Neural progenitor cell (in vitro differentiated cells): ENCODE results near the gene EXOC3L2. TPM values are rescaled to one million over a fixed set of nuclear protein-coding genes. Genes with fewer than 3 reads are reported as not detected.
A peak's percentile ranks its signal among the peaks of the same experiment; 100 is the strongest.

Experiments
- DNase-seq: peaks from one replicate; pipeline ENCODE4 v3.0.0-alpha.2; 2016; ENCODE audit warnings: low spot score
- H2AFZ ChIP-seq: fragments of 200-600 bp; sonication (generic); replicated peaks from 2 replicates; pipeline ENCODE4 v1.6.1; 2016; ENCODE audit warnings: antibody characterized with exemption
- H3F3A ChIP-seq: fragments of 200-600 bp; sonication (generic); 2 replicates; pipeline ENCODE4 v1.6.1; 2016; ENCODE audit warnings: antibody characterized with exemption, low read depth
- H3K27ac ChIP-seq: fragments of 200-600 bp; sonication (generic); 2 replicates; pipeline ENCODE4 v1.5.1; 2016; ENCODE audit warnings: mild to moderate bottlenecking
- H3K27me3 ChIP-seq: fragments of 200-600 bp; sonication (generic); 2 replicates; pipeline ENCODE4 v1.6.1; 2016; ENCODE audit warnings: mild to moderate bottlenecking, moderate library complexity
- H3K36me3 ChIP-seq: fragments of 200-600 bp; sonication (generic); 2 replicates; pipeline ENCODE4 v1.5.1; 2016
- H3K4me1 ChIP-seq: fragments of 200-600 bp; sonication (generic); 2 replicates; pipeline ENCODE4 v1.6.1; 2016; ENCODE audit warnings: mixed run types
- H3K4me2 ChIP-seq: fragments of 200-600 bp; sonication (generic); 2 replicates; pipeline ENCODE4 v1.6.1; 2016
- H3K4me3 ChIP-seq: fragments of 200-600 bp; sonication (generic); 2 replicates; pipeline ENCODE4 v1.5.1; 2016
- H3K79me2 ChIP-seq: fragments of 200-600 bp; sonication (generic); 2 replicates; pipeline ENCODE4 v1.6.1; 2016; ENCODE audit warnings: low read depth
- H3K9ac ChIP-seq: fragments of 200-600 bp; sonication (generic); 2 replicates; pipeline ENCODE4 v1.6.1; 2016
- H3K9me3 ChIP-seq: fragments of 200-600 bp; sonication (generic); 2 replicates; pipeline ENCODE4 v1.5.1; 2016; ENCODE audit warnings: low read depth
- H4K20me1 ChIP-seq: fragments of 200-600 bp; sonication (generic); 2 replicates; pipeline ENCODE4 v1.6.1; 2016; ENCODE audit warnings: low read depth
- H3K27ac Mint-ChIP-seq: 3 replicates; pipeline ENCODE4 v1.8.0; 2021; ENCODE audit warnings: mixed read lengths
- H3K27me3 Mint-ChIP-seq: 2 replicates; pipeline ENCODE4 v1.8.0; 2022; ENCODE audit warnings: low read depth, mild to moderate bottlenecking, inconsistent platforms, moderate library complexity, mixed read lengths; ENCODE audit not compliant: insufficient read depth
- H3K36me3 Mint-ChIP-seq: 3 replicates; pipeline ENCODE4 v1.8.0; 2021; ENCODE audit warnings: mixed read lengths
- H3K4me1 Mint-ChIP-seq: 3 replicates; pipeline ENCODE4 v1.8.0; 2021; ENCODE audit warnings: mixed read lengths
- H3K4me3 Mint-ChIP-seq: 3 replicates; pipeline ENCODE4 v1.8.0; 2021; ENCODE audit warnings: mild to moderate bottlenecking, moderate library complexity, mixed read lengths
- H3K9me3 Mint-ChIP-seq: 3 replicates; pipeline ENCODE4 v1.8.0; 2020; ENCODE audit warnings: mixed read lengths
- CTCF ChIP-seq: fragments of 200-600 bp; sonication (generic); IDR thresholded peaks from 2 replicates; pipeline ENCODE4 v1.5.1; 2017; ENCODE audit warnings: antibody characterized with exemption, mild to moderate bottlenecking
- EZH2 ChIP-seq: fragments of 200-600 bp; sonication (generic); IDR thresholded peaks from 2 replicates; pipeline ENCODE4 v1.6.1; 2017; ENCODE audit warnings: antibody characterized with exemption, mild to moderate bottlenecking, moderate library complexity
- EZH2phosphoT487 ChIP-seq: fragments of 200-600 bp; sonication (generic); IDR thresholded peaks from 2 replicates; pipeline ENCODE4 v1.6.1; 2017; ENCODE audit warnings: antibody characterized with exemption
- total RNA-seq: library from RNA; depleted of rRNA; stranded (reverse); fragments of >200 nt; gene quantifications from 2 replicates; pipeline ENCODE4 v1.2.3, GENCODE V29; 2015; ENCODE audit warnings: low replicate concordance

Gene EXOC3L2
- total RNA-seq, 1 donor from 2014 or later = not detected

GRCh38 chr19:45255611-45256157, 10.5 kb upstream of the EXOC3L2 start:
- no peaks in the 10 kb centered on the region for H3K36me3 ChIP-seq
- H3K9me3 ChIP-seq = no peaks in the 10 kb centered on the region
- DNase-seq = no peak
- H3K79me2 ChIP-seq = peaks cover 63% of the 10 kb centered on the region
- H3K4me2 ChIP-seq = no peak overlapping the region
- Mint-ChIP-seq H3K36me3 (no peaks in the 10 kb centered on the region), H3K27ac (no peak overlapping the region), H3K9me3 (no peaks in the 10 kb centered on the region), H3K4me1 (peaks cover 17% of the 10 kb centered on the region), H3K4me3 (no peak overlapping the region), H3K27me3 (no peaks in the 10 kb centered on the region)
- H3K27ac ChIP-seq = no peak overlapping the region
- H3K9ac ChIP-seq = no peak overlapping the region
- no peak overlapping the region for H2AFZ ChIP-seq
- TF ChIP-seq EZH2phosphoT487 (no peak), EZH2 (no peak), CTCF (no peak)
- H3K4me1 ChIP-seq = peaks cover 8% of the 10 kb centered on the region
- H3K27me3 ChIP-seq = no peaks in the 10 kb centered on the region
- H3K4me3 ChIP-seq = no peak overlapping the region
- H4K20me1 ChIP-seq = peaks cover 77% of the 10 kb centered on the region
- H3F3A ChIP-seq = peaks cover 5% of the 10 kb centered on the region

- H3K4me3 Mint-ChIP-seq = no peak overlapping the region
- peaks cover 18% of the 10 kb centered on the region for H3K4me1 Mint-ChIP-seq
- H3K4me2 ChIP-seq = no peak overlapping the region
- peaks cover 67% of the 10 kb centered on the region for H4K20me1 ChIP-seq
- H2AFZ ChIP-seq = no peak overlapping the region
- H3K27ac ChIP-seq = no peak overlapping the region
- H3K79me2 ChIP-seq = peaks cover 67% of the 10 kb centered on the region
- no peak overlapping the region for H3K4me3 ChIP-seq
- no peaks in the 10 kb centered on the region for H3K9me3 ChIP-seq
- H3K27ac Mint-ChIP-seq = no peak overlapping the region
- H3K9me3 Mint-ChIP-seq = no peaks in the 10 kb centered on the region
- no peak overlapping the region for H3K9ac ChIP-seq
- H3K4me1 ChIP-seq = peaks cover 12% of the 10 kb centered on the region
- peaks cover 15% of the 10 kb centered on the region for H3K27me3 ChIP-seq
- no peaks in the 10 kb centered on the region for H3K27me3 Mint-ChIP-seq
- no peak for DNase-seq
- no peaks in the 10 kb centered on the region for H3K36me3 ChIP-seq
- no peaks in the 10 kb centered on the region for H3K36me3 Mint-ChIP-seq
- TF ChIP-seq EZH2 (no peak), EZH2phosphoT487 (no peak), CTCF (peak; percentile 14)
- H3F3A ChIP-seq = peaks cover 18% of the 10 kb centered on the region
Observed at GRCh38 chr19:45254044-45254531, 8.9 kb upstream of the EXOC3L2 start.

- TF ChIP-seq CTCF = no peak
- no peak for TF ChIP-seq EZH2phosphoT487
- no peak for TF ChIP-seq EZH2
- no peak overlapping the region for H3K27ac ChIP-seq
- peak overlapping the region; percentile 88 for H3K4me3 Mint-ChIP-seq
Observed at GRCh38 chr19:45253396-45254027, 8.3 kb upstream of the EXOC3L2 start.

More at GRCh38 chr19:45253396-45254027, 8.3 kb upstream of the EXOC3L2 start:
- H3K36me3 ChIP-seq = no peaks in the 10 kb centered on the region
- H3K9me3 ChIP-seq = no peaks in the 10 kb centered on the region
- H3K4me2 ChIP-seq = no peak overlapping the region
- H3K4me3 ChIP-seq = no peak overlapping the region
- no peak overlapping the region for H3K27ac Mint-ChIP-seq
- no peaks in the 10 kb centered on the region for H3K9me3 Mint-ChIP-seq
- no peaks in the 10 kb centered on the region for H3K36me3 Mint-ChIP-seq
- H3K79me2 ChIP-seq = peaks cover 67% of the 10 kb centered on the region
- DNase-seq = no peak
- no peak overlapping the region for H2AFZ ChIP-seq
- H3K9ac ChIP-seq = no peak overlapping the region
- peaks cover 20% of the 10 kb centered on the region for H3F3A ChIP-seq
- H3K4me1 Mint-ChIP-seq = peaks cover 18% of the 10 kb centered on the region
- peaks cover 64% of the 10 kb centered on the region for H4K20me1 ChIP-seq
- H3K27me3 Mint-ChIP-seq = no peaks in the 10 kb centered on the region
- H3K4me1 ChIP-seq = peaks cover 12% of the 10 kb centered on the region
- H3K27me3 ChIP-seq = peaks cover 18% of the 10 kb centered on the region
